ENCODE data around the gene RALB.

DNA sequence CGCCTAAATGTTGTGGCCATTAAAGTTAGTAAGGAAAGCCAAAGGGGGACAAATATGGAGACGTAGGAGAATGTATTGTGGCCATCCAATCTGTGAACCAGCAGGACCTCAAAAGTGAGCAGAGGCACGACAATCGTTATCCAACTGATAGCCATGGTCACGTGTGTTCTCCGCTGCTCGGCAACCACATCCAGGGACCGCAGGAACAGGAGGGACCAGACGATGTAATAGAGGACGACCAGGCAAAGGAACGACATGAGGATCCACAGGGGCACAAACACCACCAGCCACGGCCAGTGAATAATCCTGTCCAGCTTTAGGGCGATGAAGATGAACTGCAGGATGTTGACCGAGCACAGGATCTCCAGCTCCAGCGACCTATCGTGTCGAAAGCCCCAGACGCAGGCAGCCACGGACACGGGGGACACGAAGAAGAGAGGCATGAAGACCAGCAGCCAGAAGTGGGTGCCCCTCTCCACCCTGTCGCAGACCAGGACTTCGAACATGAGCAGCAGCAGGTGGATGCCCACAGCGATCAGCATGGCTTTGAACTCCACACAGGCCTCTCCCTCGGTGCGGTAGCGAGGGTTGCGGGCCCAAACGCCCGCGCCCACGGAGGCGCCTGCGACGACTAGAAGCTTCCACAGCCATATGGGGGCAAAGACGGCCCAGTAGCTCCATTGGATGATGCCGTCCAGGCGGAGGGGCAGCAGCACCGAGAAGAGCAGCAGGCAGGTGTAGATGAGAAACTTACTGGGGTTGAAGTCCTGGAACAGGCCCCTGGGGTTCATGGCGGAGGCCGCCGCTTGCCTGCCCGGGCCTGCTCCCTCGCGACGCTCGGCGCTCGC lies 30.2 kb upstream of the RALB start:
- no peak for TF ChIP-seq POLR2AphosphoS5 (IDR thresholded peaks at IDR 0.05)
- no peak for TF ChIP-seq CTCF (IDR thresholded peaks at IDR 0.05)
- TF ChIP-seq EP300 (IDR thresholded peaks at IDR 0.05), result no peak
- TF ChIP-seq POLR2A (IDR thresholded peaks at IDR 0.05; ENCODE audit: low read depth), result no peak

All from esophagus muscularis mucosa (tissue), 4 donors.